HEK293 (cell line): ENCODE measurements around the gene MT1B.

Experiments used
- CTCF ChIA-PET: fragments of 350-600 bp; formaldehyde crosslinking; extraction: SDS; loops from one replicate; lab custom pipeline; 2021; ENCODE audit warnings: antibody characterized with exemption; lab: Yijun Ruan, JAX
- POLR2A ChIA-PET: fragments of 300-600 bp; formaldehyde crosslinking; extraction: SDS; loops from one replicate; lab custom pipeline; 2020; ENCODE audit warnings: antibody characterized with exemption, inconsistent platforms; lab: Yijun Ruan, JAX
- H3K27ac ChIP-seq: fragments of 200-500 bp; sonication (Bioruptor generic); 2 replicates; pipeline ENCODE4 v1.5.1; 2014; ENCODE audit warnings: low read depth, low read length, control low read depth, inconsistent platforms; ENCODE audit errors: extremely low read depth
- H3K36me3 ChIP-seq, 2 experiments: fragments of 200-500 bp in 1 of 2; sonication (Bioruptor generic) in 1 of 2; 1 replicate in 1 of 2; 2 replicates in 1 of 2; pipeline ENCODE4 v1.5.1; 2014 to 2017; ENCODE audit warnings: inconsistent platforms in 2 of 2, low read length in 2 of 2; ENCODE audit not compliant: control insufficient read depth in 2 of 2, insufficient read depth in 1 of 2
- H3K4me1 ChIP-seq: fragments of 200-500 bp; sonication (Bioruptor generic); 2 replicates; pipeline ENCODE4 v1.5.1; 2014; ENCODE audit warnings: mild to moderate bottlenecking, low read length, inconsistent platforms; ENCODE audit not compliant: control insufficient read depth, insufficient read depth
- H3K4me3 ChIP-seq: 2 replicates; pipeline ENCODE4 v1.5.1; 2011; ENCODE audit warnings: low read depth, mild to moderate bottlenecking, control low read depth, low read length, moderate library complexity
- H3K9me3 ChIP-seq: fragments of 200-500 bp; sonication (Bioruptor generic); 2 replicates; pipeline ENCODE4 v1.5.1; 2014; ENCODE audit warnings: low read depth, low read length, inconsistent platforms; ENCODE audit not compliant: control insufficient read depth, insufficient read depth
- EGR2 ChIP-seq: fragments of 450-650 bp; formaldehyde crosslinking; IDR thresholded peaks from 2 replicates; pipeline ENCODE4 v1.5.1; 2016; ENCODE audit warnings: low read depth, missing biosample characterization, missing genetic modification characterization
- KLF1 ChIP-seq: fragments of 450-650 bp; formaldehyde crosslinking; IDR thresholded peaks from 2 replicates; pipeline ENCODE4 v1.5.1; 2016; ENCODE audit warnings: missing biosample characterization, missing genetic modification characterization
- MYNN ChIP-seq: fragments of 450-650 bp; formaldehyde crosslinking; IDR thresholded peaks from 2 replicates; pipeline ENCODE4 v1.5.1; 2016; ENCODE audit warnings: missing biosample characterization, missing genetic modification characterization, borderline replicate concordance
- PRDM10 ChIP-seq: fragments of 450-650 bp; formaldehyde crosslinking; IDR thresholded peaks from 2 replicates; pipeline ENCODE4 v1.5.1; 2016; ENCODE audit warnings: missing biosample characterization, missing genetic modification characterization
- SP7 ChIP-seq: fragments of 450-650 bp; formaldehyde crosslinking; IDR thresholded peaks from 2 replicates; pipeline ENCODE4 v1.5.1; 2016; ENCODE audit warnings: missing biosample characterization, missing genetic modification characterization
- ZBTB10 ChIP-seq: fragments of 450-650 bp; formaldehyde crosslinking; IDR thresholded peaks from 2 replicates; pipeline ENCODE4 v1.5.1; 2016; ENCODE audit warnings: missing biosample characterization, missing genetic modification characterization
- ZBTB20 ChIP-seq: fragments of 450-650 bp; formaldehyde crosslinking; IDR thresholded peaks from 2 replicates; pipeline ENCODE4 v1.5.1; 2016; ENCODE audit warnings: missing biosample characterization, missing genetic modification characterization
- ZFHX2 ChIP-seq: fragments of 450-650 bp; formaldehyde crosslinking; conservative IDR thresholded peaks from 2 replicates; pipeline ENCODE4 v1.5.1; 2016; ENCODE audit warnings: missing biosample characterization, missing genetic modification characterization
- ZNF10 ChIP-seq: fragments of 450-650 bp; formaldehyde crosslinking; IDR thresholded peaks from 2 replicates; pipeline ENCODE4 v1.5.1; 2017; ENCODE audit warnings: missing biosample characterization, missing genetic modification characterization
- ZNF148 ChIP-seq: fragments of 450-650 bp; formaldehyde crosslinking; IDR thresholded peaks from 2 replicates; pipeline ENCODE4 v1.5.0; 2017; ENCODE audit warnings: missing biosample characterization, missing genetic modification characterization, borderline replicate concordance
- ZNF155 ChIP-seq: fragments of 450-650 bp; formaldehyde crosslinking; IDR thresholded peaks from 2 replicates; pipeline ENCODE4 v1.5.1; 2016; ENCODE audit warnings: missing biosample characterization, missing genetic modification characterization
- ZNF266 ChIP-seq: fragments of 450-650 bp; formaldehyde crosslinking; IDR thresholded peaks from 2 replicates; pipeline ENCODE4 v1.5.1; 2016; ENCODE audit warnings: missing biosample characterization, missing genetic modification characterization, low read depth
- ZNF335 ChIP-seq: fragments of 450-650 bp; formaldehyde crosslinking; conservative IDR thresholded peaks from 2 replicates; pipeline ENCODE4 v1.5.1; 2016; ENCODE audit warnings: missing biosample characterization, missing genetic modification characterization
- ZNF501 ChIP-seq: fragments of 450-650 bp; formaldehyde crosslinking; IDR thresholded peaks from 2 replicates; pipeline ENCODE4 v1.5.1; 2016; ENCODE audit warnings: missing biosample characterization, missing genetic modification characterization
- ZSCAN5A ChIP-seq: fragments of 450-650 bp; formaldehyde crosslinking; IDR thresholded peaks from 2 replicates; pipeline ENCODE4 v1.5.1; 2016; ENCODE audit warnings: missing biosample characterization, missing genetic modification characterization
- TF ChIP-seq, protein P1 (sequence below): fragments of 450-650 bp; formaldehyde crosslinking; IDR thresholded peaks from 2 replicates; pipeline ENCODE4 v1.5.1; 2016; ENCODE audit warnings: missing biosample characterization, missing genetic modification characterization
- TF ChIP-seq, protein P2 (sequence below): sonication (generic); formaldehyde crosslinking; IDR thresholded peaks from 2 replicates; pipeline ENCODE4 v1.8.1; 2022; ENCODE audit warnings: mild to moderate bottlenecking, moderate library complexity, missing genetic modification reagents
- TF ChIP-seq, protein P3 (sequence below): IDR thresholded peaks from 2 replicates; pipeline ENCODE4 v1.6.1; 2011; ENCODE audit warnings: mild to moderate bottlenecking, low read depth, low read length, borderline replicate concordance

MT1B gene

GRCh38 chr16:56691885-56692284 is 40.2 kb downstream of the MT1B start:
- H3K4me3 ChIP-seq: no peak overlapping the region
- TF ChIP-seq ZBTB20 (0 out of 2 replicates have a peak, but pooled peaks have one; percentile 33), KLF1 (peak; percentile 91), ZNF155 (tag by site-specific recombination) (no peak), ZNF266 (tag by site-specific recombination) (no peak), ZFHX2 (tag by site-specific recombination) (peak; percentile 65), ZNF335 (tag by site-specific recombination) (0 out of 2 replicates have a peak, but pooled peaks have one; percentile 8), EGR2 (tag by site-specific recombination) (peak; percentile 65), PRDM10 (tag by site-specific recombination) (peak; percentile 24; the same call in 1 of the 2 replicates), ZNF10 (tag by site-specific recombination) (no peak), SP7 (tag by site-specific recombination) (peak; percentile 45; the same call in 1 of the 2 replicates)
- TF ChIP-seq, protein P1, sequence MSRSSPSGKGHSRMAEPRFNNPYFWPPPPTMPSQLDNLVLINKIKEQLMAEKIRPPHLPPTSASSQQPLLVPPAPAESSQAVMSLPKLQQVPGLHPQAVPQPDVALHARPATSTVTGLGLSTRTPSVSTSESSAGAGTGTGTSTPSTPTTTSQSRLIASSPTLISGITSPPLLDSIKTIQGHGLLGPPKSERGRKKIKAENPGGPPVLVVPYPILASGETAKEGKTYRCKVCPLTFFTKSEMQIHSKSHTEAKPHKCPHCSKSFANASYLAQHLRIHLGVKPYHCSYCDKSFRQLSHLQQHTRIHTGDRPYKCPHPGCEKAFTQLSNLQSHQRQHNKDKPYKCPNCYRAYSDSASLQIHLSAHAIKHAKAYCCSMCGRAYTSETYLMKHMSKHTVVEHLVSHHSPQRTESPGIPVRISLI (tag by site-specific recombination): no peak
- no peaks in the 10 kb centered on the region for H3K36me3 ChIP-seq
- ChIA-PET POLR2A (no interaction called here), CTCF (interaction anchor here (0.6 to 2.7 kb wide), 3 partner anchors 10 to 87 kb away, joined by 3 to 17 read pairs (median 4); no protein-coding TSS in a partner anchor)
- no peak overlapping the region; the same call in 1 of the 2 replicates for H3K27ac ChIP-seq
- no peaks in the 10 kb centered on the region for H3K9me3 ChIP-seq
- peaks cover 4% of the 10 kb centered on the region; the same call in 1 of the 2 replicates for H3K4me1 ChIP-seq

- Histone ChIP-seq H3K27ac (no peak overlapping the region), H3K9me3 (no peaks in the 10 kb centered on the region), H3K4me3 (no peak overlapping the region), H3K4me1 (peaks cover 4% of the 10 kb centered on the region; the same call in 1 of the 2 replicates), H3K36me3 (no peaks in the 10 kb centered on the region)
- POLR2A ChIA-PET: interaction anchor here (0.8 kb wide), 1 partner anchor 91 kb away, joined by 3 read pairs; no protein-coding TSS in a partner anchor
- CTCF ChIA-PET: interaction anchor here (1.1 kb wide), 1 partner anchor 377 kb away, joined by 3 read pairs; no protein-coding TSS in a partner anchor
- TF ChIP-seq ZSCAN5A (tag by site-specific recombination): no peak
- no peak for TF ChIP-seq MYNN (tag by site-specific recombination)
- TF ChIP-seq, protein P1 (tag by site-specific recombination): no peak
- no peak for TF ChIP-seq ZNF148 (tag by site-specific recombination)
- no peak for TF ChIP-seq ZBTB10 (tag by site-specific recombination)
- TF ChIP-seq ZNF501 (tag by site-specific recombination): no peak
- TF ChIP-seq, protein P2, sequence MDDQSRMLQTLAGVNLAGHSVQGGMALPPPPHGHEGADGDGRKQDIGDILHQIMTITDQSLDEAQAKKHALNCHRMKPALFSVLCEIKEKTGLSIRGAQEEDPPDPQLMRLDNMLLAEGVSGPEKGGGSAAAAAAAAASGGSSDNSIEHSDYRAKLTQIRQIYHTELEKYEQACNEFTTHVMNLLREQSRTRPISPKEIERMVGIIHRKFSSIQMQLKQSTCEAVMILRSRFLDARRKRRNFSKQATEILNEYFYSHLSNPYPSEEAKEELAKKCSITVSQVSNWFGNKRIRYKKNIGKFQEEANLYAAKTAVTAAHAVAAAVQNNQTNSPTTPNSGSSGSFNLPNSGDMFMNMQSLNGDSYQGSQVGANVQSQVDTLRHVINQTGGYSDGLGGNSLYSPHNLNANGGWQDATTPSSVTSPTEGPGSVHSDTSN (CRISPR knock-in tag): no peak
- TF ChIP-seq, protein P3, sequence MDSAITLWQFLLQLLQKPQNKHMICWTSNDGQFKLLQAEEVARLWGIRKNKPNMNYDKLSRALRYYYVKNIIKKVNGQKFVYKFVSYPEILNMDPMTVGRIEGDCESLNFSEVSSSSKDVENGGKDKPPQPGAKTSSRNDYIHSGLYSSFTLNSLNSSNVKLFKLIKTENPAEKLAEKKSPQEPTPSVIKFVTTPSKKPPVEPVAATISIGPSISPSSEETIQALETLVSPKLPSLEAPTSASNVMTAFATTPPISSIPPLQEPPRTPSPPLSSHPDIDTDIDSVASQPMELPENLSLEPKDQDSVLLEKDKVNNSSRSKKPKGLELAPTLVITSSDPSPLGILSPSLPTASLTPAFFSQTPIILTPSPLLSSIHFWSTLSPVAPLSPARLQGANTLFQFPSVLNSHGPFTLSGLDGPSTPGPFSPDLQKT: no peak
These were observed 43.6 kb downstream of the MT1B start for GRCh38 chr16:56695246-56695645.
